Measurements from ENCODE around the gene ESCO1. TPM values are rescaled to one million over a fixed set of nuclear protein-coding genes. Genes with fewer than 3 reads are reported as not detected.

The ESCO1 gene
- total RNA-seq, 2 experiments from 2014 or later, result 18.1 to 20.5 TPM

GRCh38 chr18:21509062-21509461 lies 91.4 kb downstream of the ESCO1 start:
- Mint-ChIP-seq H3K27me3 (ENCODE audit: low read depth) (no peaks in the 10 kb centered on the region), H3K4me1 (ENCODE audit: low read depth) (no peaks in the 10 kb centered on the region), H3K4me3 (no peak overlapping the region), H3K27ac (no peak overlapping the region), H3K9me3 (ENCODE audit: insufficient read depth) (no peaks in the 10 kb centered on the region), H3K36me3 (ENCODE audit: low read depth) (peaks cover 2% of the 10 kb centered on the region)
- ChIA-PET CTCF (interaction anchor here (1.0 to 1.5 kb wide), 3 partner anchors 16 to 91 kb away, joined by 4 to 7 read pairs (median 5); partner anchors contain the start of gene ESCO1), POLR2A (no interaction called here)
- DNase-seq, result no peak
- no peak for ATAC-seq

- H3K27me3 Mint-ChIP-seq (ENCODE audit: low read depth), result no peaks in the 10 kb centered on the region
- no peak overlapping the region for H3K4me3 Mint-ChIP-seq
- H3K36me3 Mint-ChIP-seq (ENCODE audit: low read depth), result no peaks in the 10 kb centered on the region
- POLR2A ChIA-PET, result no interaction called here
- no peaks in the 10 kb centered on the region for H3K9me3 Mint-ChIP-seq (ENCODE audit: insufficient read depth)
- H3K4me1 Mint-ChIP-seq (ENCODE audit: low read depth), result no peaks in the 10 kb centered on the region
- no peak overlapping the region for H3K27ac Mint-ChIP-seq
- ATAC-seq, result no peak
- DNase-seq, result no peak
- CTCF ChIA-PET, result interaction anchor here (1.0 kb wide), 1 partner anchor 15 kb away, joined by 5 read pairs; no protein-coding TSS in a partner anchor
These were observed 92.4 kb downstream of the ESCO1 start for GRCh38 chr18:21507913-21508701.

DNA sequence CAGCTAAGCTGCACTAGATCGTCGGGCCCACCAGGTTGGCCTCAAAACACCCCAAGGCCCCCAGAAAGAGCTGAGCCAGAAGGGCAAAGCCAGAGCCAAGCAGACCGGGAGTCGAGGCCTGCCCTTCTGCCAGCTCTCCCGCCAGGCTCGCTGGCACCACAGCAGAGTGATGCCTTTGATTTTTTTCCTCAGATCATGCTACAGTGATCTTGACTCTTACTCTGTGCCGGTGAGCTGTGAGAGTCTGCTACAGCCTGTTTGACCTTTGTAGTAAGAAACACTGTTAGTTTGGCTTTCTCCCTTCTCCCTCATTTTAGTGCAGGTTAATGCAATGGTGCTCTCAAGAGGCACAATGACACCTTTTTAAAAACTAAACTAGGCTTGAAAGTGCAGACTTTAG lies 97.8 kb downstream of the ESCO1 start:
- ATAC-seq, result no peak
- Mint-ChIP-seq H3K4me3 (no peak overlapping the region), H3K9me3 (ENCODE audit: insufficient read depth) (no peaks in the 10 kb centered on the region), H3K36me3 (ENCODE audit: low read depth) (no peaks in the 10 kb centered on the region), H3K4me1 (ENCODE audit: low read depth) (peaks cover 4% of the 10 kb centered on the region), H3K27me3 (ENCODE audit: low read depth) (no peaks in the 10 kb centered on the region), H3K27ac (no peak overlapping the region)
- ChIA-PET CTCF (interaction anchor here (1.4 kb wide), 1 partner anchor 13 kb away, joined by 5 read pairs; no protein-coding TSS in a partner anchor), POLR2A (no interaction called here)
- no peak for DNase-seq

DNA sequence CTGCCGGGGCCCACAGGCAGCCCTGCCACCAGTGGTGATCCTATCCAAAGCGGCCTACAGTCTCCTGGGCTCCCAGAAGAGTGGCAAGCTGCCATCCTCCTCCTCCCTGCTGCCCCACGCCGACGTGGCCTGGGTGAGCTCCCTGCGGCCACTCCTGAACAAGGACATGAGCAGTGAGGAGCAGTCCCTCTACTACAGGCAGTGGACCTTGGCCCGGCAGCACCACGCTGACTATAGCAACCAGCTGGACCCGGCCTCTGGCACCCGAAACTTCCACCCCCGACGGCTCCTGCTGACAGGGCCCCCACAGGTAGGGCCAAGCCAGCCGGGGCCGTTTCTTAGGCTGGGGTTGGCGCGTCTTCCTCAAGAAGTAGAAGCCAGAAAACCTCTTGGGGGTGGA lies 100.5 kb downstream of the ESCO1 start:
- CTCF ChIA-PET, result no interaction called here

GRCh38 chr18:21496277-21496835 lies 104.1 kb downstream of the ESCO1 start:
- ChIA-PET POLR2A (no interaction called here), CTCF (interaction anchor here (1.3 kb wide), 1 partner anchor 104 kb away, joined by 3 read pairs; the partner anchor contains the start of gene ESCO1)
- H3K4me3 Mint-ChIP-seq, result no peak overlapping the region
- H3K4me1 Mint-ChIP-seq (ENCODE audit: low read depth), result no peaks in the 10 kb centered on the region
- H3K27ac Mint-ChIP-seq, result no peak overlapping the region
- no peak for DNase-seq
- H3K36me3 Mint-ChIP-seq (ENCODE audit: low read depth), result no peaks in the 10 kb centered on the region
- ATAC-seq, result no peak
- peaks cover 2% of the 10 kb centered on the region for H3K27me3 Mint-ChIP-seq (ENCODE audit: low read depth)
- H3K9me3 Mint-ChIP-seq (ENCODE audit: insufficient read depth), result no peaks in the 10 kb centered on the region

More for the DNA sequence above, 100.5 kb downstream of the ESCO1 start:
- Mint-ChIP-seq H3K4me1 (ENCODE audit: low read depth) (peaks cover 4% of the 10 kb centered on the region), H3K9me3 (ENCODE audit: insufficient read depth) (no peaks in the 10 kb centered on the region), H3K27ac (no peak overlapping the region), H3K4me3 (no peak overlapping the region), H3K36me3 (ENCODE audit: low read depth) (no peaks in the 10 kb centered on the region), H3K27me3 (ENCODE audit: low read depth) (peaks cover 2% of the 10 kb centered on the region)
- POLR2A ChIA-PET, result no interaction called here
- no peak for DNase-seq
- ATAC-seq, result no peak

DNA sequence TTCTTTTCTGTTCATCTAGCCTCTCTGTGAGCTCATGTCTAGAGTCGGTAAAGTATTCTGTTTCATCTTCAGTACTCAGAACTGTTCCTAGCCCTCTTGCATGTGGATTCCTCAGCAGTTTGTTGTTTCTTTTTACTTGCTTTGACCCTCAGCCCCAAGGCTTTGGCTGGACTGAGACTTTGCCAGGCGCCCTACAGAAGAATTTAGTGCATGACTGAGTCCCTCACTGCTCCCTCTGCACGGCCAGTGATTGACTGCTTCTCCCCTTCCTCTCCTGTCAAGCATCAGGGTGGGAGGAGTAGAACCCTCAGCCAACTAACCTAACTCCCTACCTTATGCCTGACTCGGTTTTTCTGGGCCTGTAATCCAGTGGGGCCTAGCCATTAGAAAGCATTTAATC lies 109.8 kb downstream of the ESCO1 start:
- ChIA-PET POLR2A (no interaction called here), CTCF (interaction anchor here (1.3 kb wide), 1 partner anchor 360 kb away, joined by 3 read pairs; no protein-coding TSS in a partner anchor)
- H3K9me3 Mint-ChIP-seq (ENCODE audit: insufficient read depth), result no peaks in the 10 kb centered on the region
- no peaks in the 10 kb centered on the region for H3K4me1 Mint-ChIP-seq (ENCODE audit: low read depth)
- no peak overlapping the region for H3K27ac Mint-ChIP-seq
- H3K36me3 Mint-ChIP-seq (ENCODE audit: low read depth), result no peaks in the 10 kb centered on the region
- ATAC-seq (no peak), DNase-seq (no peak)
- no peaks in the 10 kb centered on the region for H3K27me3 Mint-ChIP-seq (ENCODE audit: low read depth)
- no peak overlapping the region for H3K4me3 Mint-ChIP-seq

- Mint-ChIP-seq H3K27ac (no peak overlapping the region), H3K4me3 (no peak overlapping the region), H3K4me1 (ENCODE audit: low read depth) (no peaks in the 10 kb centered on the region), H3K27me3 (ENCODE audit: low read depth) (no peaks in the 10 kb centered on the region), H3K9me3 (ENCODE audit: insufficient read depth) (no peaks in the 10 kb centered on the region), H3K36me3 (ENCODE audit: low read depth) (no peaks in the 10 kb centered on the region)
- DNase-seq, result no peak
- no peak for ATAC-seq
- CTCF ChIA-PET, result interaction anchor here (0.9 to 1.7 kb wide), 7 partner anchors 13 to 465 kb away, joined by 3 to 6 read pairs (median 4); partner anchors contain the start of gene ESCO1
- POLR2A ChIA-PET, result no interaction called here
These were observed 110.5 kb downstream of the ESCO1 start for GRCh38 chr18:21489919-21490495.

GRCh38 chr18:21489119-21489750 lies 111.3 kb downstream of the ESCO1 start:
- POLR2A ChIA-PET, result no interaction called here
- Mint-ChIP-seq H3K4me3 (no peak overlapping the region), H3K27ac (no peak overlapping the region), H3K36me3 (ENCODE audit: low read depth) (no peaks in the 10 kb centered on the region), H3K9me3 (ENCODE audit: insufficient read depth) (no peaks in the 10 kb centered on the region), H3K27me3 (ENCODE audit: low read depth) (no peaks in the 10 kb centered on the region), H3K4me1 (ENCODE audit: low read depth) (no peaks in the 10 kb centered on the region)
- CTCF ChIA-PET, result interaction anchor here (0.9 to 1.7 kb wide), 8 partner anchors 13 to 466 kb away, joined by 3 to 6 read pairs (median 4); partner anchors contain the start of gene ESCO1
- DNase-seq, result peak; percentile 54
- peak; percentile 68 for ATAC-seq

DNA sequence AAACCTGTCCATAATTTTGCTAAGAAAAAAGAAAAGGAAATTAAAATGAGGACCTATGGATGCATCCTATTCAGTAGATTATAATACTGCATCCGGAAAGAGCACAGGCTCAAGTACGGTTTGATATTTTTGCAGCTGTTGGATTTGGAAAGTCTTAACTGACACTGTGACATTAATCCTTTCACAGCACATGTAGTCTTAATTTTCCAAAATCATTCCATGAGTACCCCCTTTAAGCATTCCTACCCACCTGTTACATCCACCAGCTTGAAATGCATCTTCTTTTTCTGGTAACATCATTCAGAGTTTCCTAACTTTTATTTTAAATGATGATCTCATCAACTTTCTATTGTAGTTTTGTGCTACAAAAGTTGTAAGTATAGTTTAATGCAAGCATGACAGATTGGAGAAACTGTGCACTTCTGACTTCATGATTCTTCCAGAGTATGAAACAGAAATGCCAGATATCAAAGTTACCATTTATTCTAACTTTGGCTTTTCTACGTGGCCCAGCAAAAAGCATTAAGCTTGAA lies 113.5 kb downstream of the ESCO1 start:
- no peak for ATAC-seq
- ChIA-PET POLR2A (no interaction called here), CTCF (interaction anchor here (1.7 kb wide), 1 partner anchor 114 kb away, joined by 5 read pairs; the partner anchor contains the start of gene ESCO1)
- Mint-ChIP-seq H3K27me3 (ENCODE audit: low read depth) (no peaks in the 10 kb centered on the region), H3K27ac (no peak overlapping the region), H3K4me3 (no peak overlapping the region), H3K4me1 (ENCODE audit: low read depth) (no peaks in the 10 kb centered on the region), H3K36me3 (ENCODE audit: low read depth) (no peaks in the 10 kb centered on the region), H3K9me3 (ENCODE audit: insufficient read depth) (no peaks in the 10 kb centered on the region)
- no peak for DNase-seq

DNA sequence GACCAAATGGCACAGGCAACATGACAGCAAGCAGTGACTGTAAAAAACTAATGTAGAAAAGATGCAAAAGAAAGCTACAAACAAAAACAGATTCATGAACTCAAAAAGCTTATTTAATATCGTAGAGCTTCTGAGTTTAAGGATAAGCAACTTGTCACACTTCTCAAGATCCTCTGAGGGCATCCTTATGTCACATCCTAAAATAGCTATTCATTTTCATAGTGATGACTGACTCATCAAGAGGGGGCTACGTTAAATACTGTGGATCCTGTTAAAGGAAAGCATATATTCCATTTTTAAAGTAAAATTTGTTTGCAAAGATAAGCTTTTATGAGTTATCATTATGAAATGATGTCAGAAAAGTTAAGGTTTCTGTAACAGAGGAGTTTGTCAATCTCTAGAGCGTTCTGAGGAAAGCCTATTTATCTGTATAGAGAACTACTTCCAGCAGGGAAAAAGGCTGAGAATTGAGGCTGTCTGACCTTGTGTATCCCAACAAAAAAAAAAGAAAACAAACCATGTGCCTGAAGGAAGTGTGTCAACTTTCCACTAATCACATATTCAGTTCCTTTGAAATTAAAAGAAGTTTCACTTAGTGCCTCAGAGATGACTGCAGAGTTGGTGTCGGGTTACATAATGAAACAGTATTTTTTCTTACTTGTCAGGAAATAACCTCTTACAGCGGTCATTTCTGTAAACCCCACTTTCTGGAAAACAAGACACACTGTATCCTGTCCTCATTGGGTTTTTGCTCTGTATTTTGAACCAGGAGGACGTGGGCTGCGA lies 115.5 kb downstream of the ESCO1 start:
- ATAC-seq (no peak), DNase-seq (no peak)
- peaks cover 3% of the 10 kb centered on the region for H3K27me3 Mint-ChIP-seq (ENCODE audit: low read depth)
- ChIA-PET CTCF (no interaction called here), POLR2A (no interaction called here)
- no peaks in the 10 kb centered on the region for H3K9me3 Mint-ChIP-seq (ENCODE audit: insufficient read depth)
- no peaks in the 10 kb centered on the region for H3K4me1 Mint-ChIP-seq (ENCODE audit: low read depth)
- no peak overlapping the region for H3K27ac Mint-ChIP-seq
- no peak overlapping the region for H3K4me3 Mint-ChIP-seq
- no peaks in the 10 kb centered on the region for H3K36me3 Mint-ChIP-seq (ENCODE audit: low read depth)

- Mint-ChIP-seq H3K27me3 (ENCODE audit: low read depth) (peaks cover 3% of the 10 kb centered on the region), H3K36me3 (ENCODE audit: low read depth) (no peaks in the 10 kb centered on the region), H3K4me1 (ENCODE audit: low read depth) (no peaks in the 10 kb centered on the region), H3K4me3 (no peak overlapping the region), H3K9me3 (ENCODE audit: insufficient read depth) (no peaks in the 10 kb centered on the region), H3K27ac (no peak overlapping the region)
- DNase-seq, result no peak
- no peak for ATAC-seq
- ChIA-PET CTCF (no interaction called here), POLR2A (no interaction called here)
These were observed 117.5 kb downstream of the ESCO1 start for GRCh38 chr18:21483051-21483450.
